HG03097 (cell line): ENCODE data around the gene PPP1R13L.
"Not testable (repeated sequence)": the region's sequence is repeated elsewhere in the genome, so short reads cannot be mapped to it uniquely, and the experiment has no call there.

Source experiments
- ATAC-seq: cut with Tn5 transposase; IDR thresholded peaks from one replicate; pipeline ENCODE4 v1.9.1; 2021; ENCODE audit not compliant: unreplicated experiment, low FRiP score

Gene PPP1R13L

DNA sequence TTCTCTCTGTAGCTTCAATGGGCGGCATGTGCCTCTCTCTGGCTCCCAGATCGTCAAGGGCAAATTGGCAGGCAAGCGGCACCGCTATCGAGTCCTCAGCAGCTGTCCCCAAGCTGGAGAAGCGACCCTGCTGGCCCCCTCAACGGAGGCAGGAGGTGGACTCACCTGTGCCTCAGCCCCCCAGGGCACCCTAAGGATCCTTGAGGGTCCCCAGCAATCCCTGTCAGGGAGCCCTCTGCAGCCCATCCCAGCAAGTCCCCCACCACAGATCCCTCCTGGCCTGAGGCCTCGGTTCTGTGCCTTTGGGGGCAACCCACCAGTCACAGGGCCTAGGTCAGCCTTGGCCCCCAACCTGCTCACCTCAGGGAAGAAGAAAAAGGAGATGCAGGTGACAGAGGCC, 3.3 kb upstream of the PPP1R13L start:
- ATAC-seq: no peak

GRCh38 chr19:45407585-45407984, 2.7 kb upstream of the PPP1R13L start:
- ATAC-seq: not testable (repeated sequence)

DNA sequence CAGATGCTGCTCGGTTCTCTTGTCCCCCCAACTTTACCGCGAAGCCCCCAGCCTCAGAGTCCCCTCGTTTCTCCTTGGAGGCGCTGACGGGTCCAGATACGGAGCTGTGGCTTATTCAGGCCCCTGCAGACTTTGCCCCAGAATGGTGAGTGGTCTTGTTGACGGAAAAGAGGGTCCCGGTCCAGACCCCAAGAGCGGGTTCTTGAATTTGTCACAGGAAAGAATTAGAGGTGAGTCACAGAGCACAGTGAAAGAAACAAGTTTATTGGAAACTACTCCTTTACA, 2.2 kb upstream of the PPP1R13L start:
- ATAC-seq: no peak

DNA sequence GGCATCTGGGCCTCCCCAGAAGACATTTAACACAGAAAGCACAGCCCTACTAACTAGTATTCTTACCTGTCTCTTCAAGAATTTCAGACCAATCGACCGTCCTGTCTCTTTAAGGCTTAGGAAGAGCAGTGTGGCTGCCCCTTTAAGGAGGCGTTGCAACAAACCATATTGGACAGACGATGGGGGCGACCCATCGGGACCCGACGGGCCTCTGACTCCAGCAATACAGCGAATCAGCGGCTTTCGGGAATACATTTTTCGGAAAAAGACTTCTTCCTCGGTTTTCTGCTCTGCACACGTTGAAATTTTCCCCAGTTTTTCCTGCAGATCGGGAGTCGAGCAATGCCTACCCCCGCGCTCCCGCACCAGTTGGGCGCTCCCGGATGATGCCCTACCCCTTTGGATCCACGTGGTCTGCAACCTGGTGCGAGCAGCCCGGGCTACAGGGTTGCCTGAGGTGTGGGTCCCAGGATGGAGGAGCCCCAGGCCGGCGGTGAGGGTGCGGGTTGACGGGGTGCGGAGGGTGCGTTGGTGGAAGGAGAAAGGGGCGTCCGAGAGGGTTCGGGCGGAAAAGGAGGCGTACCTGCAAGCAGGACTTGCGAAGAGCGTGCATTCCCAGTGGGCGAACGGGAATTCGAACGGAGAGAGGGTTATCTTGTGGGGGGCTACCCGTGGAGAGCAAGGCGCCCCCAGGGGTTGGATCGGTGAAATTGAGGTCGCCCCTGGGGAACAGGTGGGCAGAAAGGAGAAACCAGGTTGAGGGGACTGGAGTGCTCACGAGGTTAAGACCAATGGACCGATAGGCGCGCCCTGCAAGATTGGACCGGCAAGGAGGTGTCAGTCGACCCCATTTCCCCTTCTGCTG, 1.6 kb upstream of the PPP1R13L start, which contains the start of gene POLR1G:
TSS of gene POLR1G (plus strand) at position 419 of the 865 bp plus-strand sequence. CDS start at position 472, 53 bp downstream.
- ATAC-seq: peak; percentile 64

GRCh38 chr19:45405435-45406225, 761 bp upstream of the PPP1R13L start:
- ATAC-seq: peak; percentile 42

DNA sequence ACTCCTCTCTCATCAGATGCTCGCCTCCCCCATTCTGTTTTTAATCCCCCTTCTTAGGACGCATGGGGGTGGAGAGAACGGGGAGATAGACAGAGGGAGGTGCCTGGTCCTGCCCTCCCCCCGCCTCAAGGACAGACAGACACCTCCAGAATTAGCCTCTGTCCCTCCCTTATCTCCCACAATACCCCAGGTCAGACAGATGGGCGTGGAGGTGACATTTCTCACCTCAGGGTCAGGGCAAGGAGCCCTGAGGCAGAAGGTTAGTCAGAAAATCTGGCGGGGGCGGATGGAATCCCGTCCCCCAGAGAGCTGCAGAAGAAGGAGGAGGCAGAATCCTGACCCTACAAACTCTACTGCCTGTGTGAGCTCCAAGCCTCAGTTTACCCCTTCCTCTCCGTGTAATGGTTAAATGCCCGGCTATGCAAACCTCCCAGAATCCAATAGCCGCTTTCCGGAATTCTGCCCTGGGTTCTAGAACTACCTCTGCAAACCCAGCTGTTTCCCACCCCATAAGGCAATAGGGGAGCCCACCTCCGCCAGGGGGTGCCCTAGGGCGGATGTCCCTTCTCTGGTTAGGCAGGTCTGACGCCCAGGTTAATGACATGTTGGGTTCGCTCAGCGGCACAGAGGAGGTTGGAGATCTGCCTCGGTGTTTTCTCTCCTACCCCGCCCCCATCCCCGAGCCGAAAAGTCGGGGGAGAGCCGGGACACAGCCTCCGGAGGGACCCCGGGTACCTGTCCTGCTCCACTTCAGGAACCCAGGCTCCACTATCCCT, 900 bp downstream of the PPP1R13L start:
- ATAC-seq: no peak

DNA sequence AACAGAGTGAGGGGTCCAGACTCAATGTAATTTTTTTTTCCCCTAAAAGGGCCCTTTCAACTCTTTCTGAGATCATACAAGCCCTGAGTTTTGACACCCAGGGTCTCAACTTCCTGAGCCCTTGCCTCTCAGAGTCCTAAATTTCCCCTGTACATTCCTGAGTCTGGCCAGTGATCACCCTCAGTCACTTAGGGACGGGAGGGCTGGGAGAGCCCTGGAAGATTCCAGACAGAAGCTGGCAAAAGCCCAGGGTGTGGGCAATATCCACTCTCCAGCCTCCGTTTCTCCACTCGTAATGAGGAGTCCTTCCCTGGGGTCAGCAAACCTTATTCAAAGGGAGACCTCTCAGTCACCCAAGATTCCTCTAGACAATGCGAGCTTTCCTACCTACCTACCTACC, 1.6 kb downstream of the PPP1R13L start:
- no peak for ATAC-seq

- no peak for ATAC-seq
Measured at GRCh38 chr19:45402298-45403061, 2.4 kb downstream of the PPP1R13L start.

DNA sequence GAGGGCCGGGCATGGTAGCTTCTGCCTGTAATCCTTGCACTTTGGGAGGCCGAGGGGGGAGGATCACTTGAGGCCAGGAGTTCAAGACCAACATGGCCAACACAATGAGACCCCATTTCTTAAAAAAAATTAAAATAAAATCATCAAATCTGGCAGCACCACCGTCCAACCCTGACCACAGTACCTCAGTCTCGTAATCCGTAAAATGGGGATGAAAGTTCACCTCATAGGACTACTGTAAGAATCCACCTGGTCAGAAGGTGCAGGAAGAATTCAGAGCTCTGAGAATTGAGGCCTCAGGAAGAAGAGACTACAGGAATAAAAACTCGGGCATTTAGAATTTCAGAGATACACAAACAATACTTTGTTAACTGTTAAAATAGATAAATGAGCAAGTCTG, 3.1 kb downstream of the PPP1R13L start:
- no peak for ATAC-seq

GRCh38 chr19:45400192-45400591, 4.7 kb downstream of the PPP1R13L start:
- ATAC-seq: no peak

DNA sequence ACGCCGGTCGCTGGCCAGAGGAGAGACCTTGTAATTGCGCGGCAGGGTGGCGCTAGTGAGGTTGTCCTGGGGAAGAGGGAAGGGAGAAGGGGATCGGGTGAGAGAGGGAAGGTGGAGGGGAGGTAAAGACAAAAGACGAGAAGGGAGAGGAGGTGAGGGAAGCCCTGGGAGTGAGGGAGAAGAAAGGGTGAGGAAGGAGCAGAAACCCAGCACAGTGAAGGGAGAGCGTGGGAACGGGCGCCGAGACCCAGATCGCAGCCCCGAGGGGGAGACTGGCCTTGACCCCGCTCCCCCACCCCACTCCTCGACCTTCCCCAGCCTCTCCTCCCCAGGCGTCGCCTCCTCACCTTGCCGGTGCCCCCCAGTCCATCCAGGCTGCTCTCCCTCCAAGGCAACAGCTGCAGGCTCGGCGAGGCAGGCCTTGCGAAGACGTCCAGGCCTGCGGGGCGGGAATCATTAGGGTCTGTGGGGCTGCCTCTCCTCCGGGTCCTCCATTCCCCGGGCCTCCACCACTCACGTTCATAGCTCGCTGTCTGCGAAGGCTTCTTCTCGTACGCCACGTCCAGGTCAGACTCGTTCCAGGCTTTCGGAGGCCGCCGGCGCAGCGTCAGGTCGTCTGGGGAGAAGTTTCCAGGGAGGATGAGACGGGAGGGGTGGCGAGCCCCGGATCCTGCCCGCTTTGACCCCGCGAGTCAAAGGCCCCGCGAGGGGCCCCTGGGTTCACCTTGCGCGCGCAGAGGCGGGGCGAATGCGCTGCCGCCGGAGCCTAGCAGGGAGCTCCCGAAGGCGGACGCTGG, 8.8 kb downstream of the PPP1R13L start:
- no peak for ATAC-seq

- ATAC-seq: no peak
Measured at GRCh38 chr19:45391871-45392665, 12.8 kb downstream of the PPP1R13L start.

DNA sequence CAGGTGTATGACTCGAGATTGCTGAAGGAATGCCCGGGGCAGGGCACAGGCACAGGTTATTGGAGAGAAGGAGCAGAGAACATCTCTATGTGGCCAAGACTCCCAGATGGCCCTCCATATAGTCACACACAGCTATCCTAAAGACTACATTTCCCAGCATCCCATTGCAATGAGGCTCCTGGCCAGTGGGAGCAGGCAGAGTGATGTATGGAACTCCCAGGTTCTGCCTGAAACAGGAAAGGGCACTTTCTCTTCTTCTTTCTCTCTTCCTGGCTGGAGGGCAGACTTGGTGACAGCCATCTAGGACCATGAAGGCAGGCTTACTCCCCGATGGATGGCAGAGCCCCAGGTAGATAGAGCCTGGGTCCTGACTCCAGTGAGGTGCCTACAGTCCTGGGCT, 13.5 kb downstream of the PPP1R13L start:
- ATAC-seq: no peak

DNA sequence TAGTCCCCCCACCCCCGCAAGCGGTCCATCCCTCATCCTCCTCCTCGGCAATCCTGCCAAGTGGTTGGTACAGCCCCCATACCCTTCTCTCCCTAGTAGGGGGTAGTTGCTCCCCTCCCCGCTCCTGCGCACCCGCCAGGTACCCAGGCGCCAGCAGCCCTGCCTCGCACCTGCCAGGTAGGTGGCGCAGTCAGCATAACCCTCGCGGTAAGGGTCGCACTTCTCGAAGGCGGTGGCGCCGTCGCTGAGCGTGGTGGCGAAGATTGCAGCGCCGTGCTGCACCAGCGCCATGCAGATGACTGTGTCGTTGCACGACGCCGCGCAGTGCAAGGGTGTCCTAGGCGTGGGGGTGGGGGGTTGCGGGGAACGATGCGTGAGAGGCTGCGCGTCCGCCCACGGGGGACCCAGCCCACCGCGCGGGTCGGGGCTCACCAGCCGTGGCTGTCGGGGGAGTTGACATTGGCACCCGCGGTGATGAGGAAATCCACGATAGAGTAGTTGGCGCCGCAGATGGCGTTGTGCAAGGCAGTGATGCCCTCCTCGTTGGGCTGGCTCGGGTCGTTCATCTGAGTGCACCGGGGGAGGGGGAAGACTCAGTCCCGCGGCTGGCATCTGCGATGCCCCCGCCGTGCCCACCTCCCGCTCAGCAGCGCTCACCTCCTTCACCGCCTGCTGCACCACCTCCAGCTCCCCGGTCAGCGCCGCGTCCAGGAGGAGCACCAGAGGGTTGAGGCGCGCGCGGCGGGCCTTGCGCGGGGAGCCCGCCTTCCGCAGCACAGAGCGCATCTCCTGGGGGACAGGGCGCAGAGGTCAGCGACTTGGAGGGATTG, 19.3 kb downstream of the PPP1R13L start:
- no peak for ATAC-seq

- ATAC-seq: no peak
Measured at GRCh38 chr19:45382426-45382825, 22.4 kb downstream of the PPP1R13L start.

DNA sequence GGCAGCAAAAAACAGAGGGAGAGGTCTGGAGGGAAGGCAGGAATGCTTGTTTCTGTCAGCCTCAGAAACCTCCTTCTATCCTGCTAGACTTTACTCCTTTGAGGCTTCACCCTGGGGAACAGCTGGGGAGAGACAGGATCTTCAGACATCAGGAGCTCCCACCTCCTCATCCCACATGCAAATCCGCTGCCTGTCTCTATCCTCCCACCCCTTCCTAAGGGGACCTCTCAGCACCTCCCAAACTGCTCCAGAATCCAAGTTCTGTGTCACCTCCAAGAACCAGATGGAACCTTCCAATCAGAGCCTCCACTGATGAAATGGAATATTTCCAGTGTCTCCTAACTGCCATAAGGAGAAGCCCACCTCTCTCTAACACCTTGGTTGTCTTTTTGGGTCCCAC, 24.8 kb downstream of the PPP1R13L start:
- no peak for ATAC-seq

DNA sequence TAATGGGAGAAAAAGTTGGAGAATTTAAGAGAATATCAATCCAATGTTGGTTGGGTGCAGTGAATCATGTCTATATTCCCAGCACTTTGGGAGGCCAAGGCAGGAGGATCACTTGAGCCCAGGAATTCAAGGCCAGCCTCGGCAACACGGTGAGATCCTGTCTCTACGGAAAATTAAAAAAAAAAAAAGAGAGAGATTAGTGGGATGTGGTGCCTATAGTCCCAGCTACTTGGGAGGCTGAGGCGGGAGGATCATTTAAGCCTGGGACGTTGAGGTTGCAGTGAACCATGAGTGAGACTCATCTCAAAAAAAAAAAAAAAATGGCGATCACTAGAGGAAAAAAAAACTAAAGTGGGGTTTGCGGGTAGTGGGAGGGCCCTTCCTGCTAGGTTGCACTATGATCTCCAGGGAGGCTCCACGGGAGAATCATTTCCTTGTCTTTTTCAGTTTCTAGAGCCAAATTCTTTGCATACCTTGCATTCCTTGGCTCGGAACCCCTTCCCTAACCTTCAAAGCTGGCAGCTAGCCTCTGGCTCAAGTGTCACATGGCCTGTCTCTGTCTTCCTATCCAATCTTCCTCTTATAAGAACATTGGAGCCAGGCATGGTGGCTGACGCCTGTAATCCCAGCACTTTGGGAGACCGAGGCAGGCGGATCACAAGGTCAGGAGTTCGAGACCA, 28.7 kb downstream of the PPP1R13L start:
- ATAC-seq: no peak
